GM19324 (cell line): ENCODE measurements around the gene OSBPL10.
"Not testable (repeated sequence)": the region's sequence is repeated elsewhere in the genome, so short reads cannot be mapped to it uniquely, and the experiment has no call there.

ENCODE experiments used
- ATAC-seq: cut with Tn5 transposase; IDR thresholded peaks from one replicate; pipeline ENCODE4 v1.9.1; 2021; ENCODE audit warnings: mild to moderate bottlenecking, moderate library complexity; ENCODE audit not compliant: unreplicated experiment, low FRiP score

Gene OSBPL10

DNA sequence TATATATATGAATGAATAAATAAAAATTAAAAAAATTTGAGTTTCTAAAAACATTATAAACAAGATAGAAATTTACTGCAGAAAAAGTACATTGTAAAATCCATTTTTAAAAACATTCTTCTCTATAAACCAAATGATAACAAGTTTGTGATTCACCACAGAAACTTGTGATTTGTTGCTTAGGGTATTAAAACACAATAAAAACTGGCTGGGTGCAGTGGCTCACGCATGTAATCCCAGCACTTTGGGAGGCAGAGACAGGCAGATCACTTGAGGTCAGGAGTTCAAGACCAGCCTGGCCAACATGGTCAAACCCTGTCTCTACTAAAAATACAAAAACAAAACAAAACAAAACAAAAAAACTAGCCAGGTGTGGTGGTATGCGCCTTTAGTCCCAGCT, 197.2 kb downstream of the OSBPL10 start:
- ATAC-seq = not testable (repeated sequence)

GRCh38 chr3:31782306-31782705, 198.8 kb downstream of the OSBPL10 start:
- not testable (repeated sequence) for ATAC-seq

DNA sequence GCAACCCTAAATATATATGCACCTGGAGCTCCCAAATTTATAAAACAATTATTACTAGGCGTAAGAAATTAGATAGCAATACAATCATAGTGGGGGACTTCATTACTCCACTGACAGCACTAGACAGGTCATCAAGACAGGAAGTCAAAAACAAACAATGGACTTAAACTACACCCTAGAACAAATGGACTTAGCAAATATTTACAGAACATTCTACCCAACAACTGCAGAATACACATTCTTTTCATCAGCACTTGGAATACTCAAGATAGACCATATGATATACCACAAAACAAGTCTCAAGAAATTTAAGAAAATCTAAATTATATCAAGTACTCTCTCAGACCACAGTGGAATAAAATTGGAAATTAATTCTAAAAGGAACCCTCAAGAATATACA, 201.5 kb downstream of the OSBPL10 start:
- no peak for ATAC-seq

- ATAC-seq = no peak
Measured at GRCh38 chr3:31777887-31778286, 203.2 kb downstream of the OSBPL10 start.

DNA sequence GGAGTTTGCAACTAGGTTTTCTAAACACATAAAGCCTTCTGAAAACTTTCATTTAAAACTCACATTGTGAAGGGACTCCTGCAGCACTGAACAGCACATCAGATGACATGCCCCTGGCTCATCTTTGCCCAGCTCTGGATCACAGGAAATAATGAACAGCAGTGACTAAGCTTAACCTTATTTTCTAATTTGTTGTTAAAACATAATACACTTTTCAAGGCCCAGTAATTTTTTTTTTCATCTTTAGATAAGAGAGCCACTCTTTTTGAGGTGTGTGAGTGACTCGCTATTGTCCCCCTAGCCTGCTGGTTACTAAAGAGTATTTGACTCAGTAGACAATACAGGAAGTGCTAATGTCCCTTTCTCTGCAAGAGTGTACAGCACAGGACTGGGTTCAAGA, 204.0 kb downstream of the OSBPL10 start:
- ATAC-seq = no peak

- ATAC-seq = no peak
Measured at GRCh38 chr3:31776016-31776415, 205.0 kb downstream of the OSBPL10 start.

DNA sequence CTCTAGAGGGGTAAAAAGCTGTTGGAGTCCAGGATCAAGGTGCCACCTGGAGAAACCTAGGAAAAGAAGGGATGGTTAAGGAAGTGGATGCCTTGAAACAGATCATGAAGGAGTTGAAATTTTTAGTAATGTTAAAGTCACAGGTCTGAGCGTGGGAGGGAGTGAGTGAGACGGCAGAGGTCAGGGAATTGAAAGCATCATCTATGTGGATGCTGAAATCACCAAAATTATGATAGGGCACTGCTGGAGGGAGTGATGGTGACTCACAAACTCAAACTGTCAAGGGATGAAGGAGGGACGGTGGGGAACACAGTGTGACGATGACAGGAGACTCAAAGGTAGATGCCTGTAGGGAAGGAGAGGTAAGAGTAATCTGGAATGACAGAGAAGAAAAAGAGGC, 205.7 kb downstream of the OSBPL10 start:
- no peak for ATAC-seq

DNA sequence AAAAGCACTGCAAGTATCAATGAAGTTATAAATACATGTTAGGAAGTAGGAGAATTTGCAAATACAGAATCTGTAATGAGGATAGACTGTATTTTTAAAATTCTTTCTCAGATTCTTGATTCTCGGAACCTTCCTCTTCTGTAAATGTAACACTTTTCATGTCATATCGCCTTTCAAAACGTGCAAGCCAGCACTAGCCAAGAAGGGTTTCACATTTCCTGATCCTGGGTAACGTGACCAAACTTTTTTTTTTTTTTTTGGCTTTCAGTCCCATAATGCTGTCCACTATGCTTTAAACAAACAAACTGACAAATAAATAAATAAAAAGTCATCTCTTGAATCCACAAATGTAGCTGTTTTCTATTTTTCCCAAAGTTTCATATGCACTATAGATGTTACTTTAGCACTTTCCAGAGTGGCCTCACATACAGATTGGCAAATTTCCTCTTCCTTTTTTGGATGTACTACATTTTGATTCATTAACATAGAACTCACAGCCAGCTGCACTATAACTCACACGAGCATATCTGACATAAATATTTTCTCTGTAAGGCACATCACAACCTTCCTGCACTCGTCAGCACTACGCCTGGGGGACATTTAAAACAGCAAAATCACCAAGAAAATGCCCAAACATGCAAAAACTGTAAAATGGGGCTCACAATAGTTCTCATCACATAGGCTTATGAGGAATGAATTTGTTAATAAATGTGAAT, 208.1 kb downstream of the OSBPL10 start:
- no peak for ATAC-seq

- ATAC-seq = no peak
Measured at GRCh38 chr3:31772272-31772671, 208.8 kb downstream of the OSBPL10 start.

GRCh38 chr3:31770822-31771326, 210.2 kb downstream of the OSBPL10 start:
- no peak for ATAC-seq

- no peak for ATAC-seq
Measured at GRCh38 chr3:31768479-31769125, 212.5 kb downstream of the OSBPL10 start.

GRCh38 chr3:31767920-31768319, 213.1 kb downstream of the OSBPL10 start:
- ATAC-seq = no peak

GRCh38 chr3:31766669-31767068, 214.4 kb downstream of the OSBPL10 start:
- no peak for ATAC-seq

DNA sequence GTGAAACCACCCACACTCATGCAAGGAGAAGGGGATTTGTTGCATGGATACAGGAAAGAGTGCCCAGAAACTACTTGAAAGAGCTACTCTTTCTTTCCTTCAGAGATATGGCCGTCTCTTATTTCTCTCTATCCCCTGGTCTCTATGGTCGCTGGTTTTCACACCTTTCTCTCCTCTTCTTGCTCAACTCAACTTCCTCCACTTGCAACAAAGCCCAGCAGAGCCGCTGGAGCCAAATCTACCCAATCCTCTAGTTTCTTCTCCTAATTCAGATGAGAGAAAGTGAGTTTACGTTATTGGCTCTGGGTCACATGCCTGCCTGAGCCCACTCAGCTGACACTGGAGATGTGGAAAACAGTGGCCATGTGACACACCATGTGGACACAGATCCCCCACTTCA, 215.2 kb downstream of the OSBPL10 start:
- ATAC-seq = no peak

DNA sequence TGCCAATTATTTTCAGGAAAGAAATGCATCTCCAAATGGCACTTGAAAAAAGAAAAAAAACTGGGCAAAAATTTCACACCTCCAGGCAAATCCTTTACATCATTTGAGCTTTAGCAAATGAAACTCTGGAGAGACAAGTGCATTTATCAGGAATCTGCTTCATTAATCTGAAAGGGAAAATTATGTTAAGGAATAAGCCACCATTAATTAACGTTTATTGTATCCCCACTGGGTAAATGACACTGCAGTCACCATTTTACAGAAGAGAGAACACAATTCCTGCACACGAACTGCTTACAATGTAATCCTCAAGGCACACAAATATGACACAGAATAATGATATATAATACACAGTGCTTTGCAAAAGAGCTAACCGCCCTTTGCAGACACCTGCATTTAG, 217.3 kb downstream of the OSBPL10 start:
- no peak for ATAC-seq

DNA sequence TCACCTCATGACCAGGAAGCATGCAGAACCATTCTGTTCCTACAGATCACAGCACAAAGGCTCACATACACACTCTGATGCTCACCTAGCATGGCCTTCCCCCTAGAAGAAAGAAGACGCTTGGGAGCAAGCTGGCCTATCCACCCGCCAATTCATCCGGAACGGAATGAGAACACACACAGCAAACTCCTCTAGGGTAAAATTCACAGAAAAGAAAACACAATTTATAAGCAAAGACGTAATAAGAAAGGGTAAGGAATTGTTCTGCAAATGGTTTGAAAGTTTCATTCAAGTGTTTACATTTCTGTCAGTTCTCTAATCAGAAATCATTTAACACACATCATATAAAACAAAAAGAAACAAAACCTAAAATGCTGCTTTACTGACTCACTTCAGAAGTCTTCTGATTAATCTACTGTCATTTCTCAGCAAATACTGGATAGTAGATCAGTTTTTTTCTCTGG, 218.1 kb downstream of the OSBPL10 start:
- no peak for ATAC-seq

- ATAC-seq = no peak
Measured at GRCh38 chr3:31762097-31762764, 218.8 kb downstream of the OSBPL10 start.

- ATAC-seq = no peak
Measured at GRCh38 chr3:31760654-31761053, 220.4 kb downstream of the OSBPL10 start.

- no peak for ATAC-seq
Measured at GRCh38 chr3:31758322-31758965, 222.6 kb downstream of the OSBPL10 start.

DNA sequence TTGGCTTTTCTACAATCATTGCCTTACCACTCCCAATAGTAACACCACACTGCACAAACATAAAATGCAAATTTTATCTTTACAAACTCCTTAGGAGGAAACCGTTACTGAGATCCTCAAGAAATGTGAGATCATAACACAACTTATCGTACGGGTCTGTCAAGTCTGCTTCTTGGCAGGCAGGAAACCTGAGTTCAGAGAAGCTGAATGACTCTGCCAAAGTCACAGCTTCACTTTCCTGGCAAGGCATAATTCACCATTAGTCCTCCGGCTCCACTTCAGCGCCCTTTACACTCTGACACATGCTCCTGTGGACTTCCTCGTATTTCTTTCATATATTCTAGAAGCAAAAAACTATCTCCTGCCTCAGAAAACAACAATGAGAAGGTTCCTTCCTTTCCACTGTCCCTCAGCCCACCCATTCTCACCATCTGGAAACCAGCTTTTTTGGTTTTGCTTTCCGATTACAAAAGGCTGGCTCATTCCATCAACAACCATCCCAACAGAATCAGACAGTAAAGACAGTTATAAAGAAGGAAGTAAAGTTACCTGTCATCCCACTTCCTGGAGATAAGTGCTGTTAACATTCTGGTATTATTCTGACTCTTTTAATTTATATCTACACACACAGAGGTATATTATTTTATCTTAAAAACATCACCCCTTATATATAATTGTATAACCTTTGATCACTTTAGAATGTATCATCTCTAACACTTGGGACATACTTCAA, 225.0 kb downstream of the OSBPL10 start:
- ATAC-seq = no peak
